ENCODE measurements around the gene ARFGAP2.
A peak's percentile ranks its signal among the peaks of the same experiment; 100 is the strongest.

The ARFGAP2 gene

GRCh38 chr11:47188259-47188658 is 11.6 kb upstream of the ARFGAP2 start:
- Histone ChIP-seq H3K4me1 (ENCODE audit: control insufficient read depth in 2 of 2, insufficient read depth in 2 of 2, low read length in 2 of 2) (peaks cover 15 to 16% of the 10 kb centered on the region in 2 donors), H3K27ac (ENCODE audit: low read depth in 2 of 2, low read length in 2 of 2) (no peak overlapping the region), H3K4me3 (ENCODE audit: low read length in 2 of 2) (no peak overlapping the region), H3K27me3 (ENCODE audit: control insufficient read depth in 2 of 2, insufficient read depth in 2 of 2, low read length in 2 of 2) (peaks cover 5 to 28% of the 10 kb centered on the region in 2 donors), H3K9me3 (ENCODE audit: control insufficient read depth in 2 of 2, low read length in 2 of 2) (no peaks in the 10 kb centered on the region), H3K9ac (ENCODE audit: low read depth in 1 of 2, low read length in 2 of 2) (no peak overlapping the region), H3K36me3 (ENCODE audit: control insufficient read depth in 2 of 2, insufficient read depth in 2 of 2, low read length in 2 of 2) (no peaks in the 10 kb centered on the region)

GRCh38 chr11:47187723-47188122 is 11.0 kb upstream of the ARFGAP2 start:
- H3K4me1 ChIP-seq (ENCODE audit: control insufficient read depth in 2 of 2, insufficient read depth in 2 of 2, low read length in 2 of 2): peaks cover 15 to 16% of the 10 kb centered on the region in 2 donors
- H3K36me3 ChIP-seq (ENCODE audit: control insufficient read depth in 2 of 2, insufficient read depth in 2 of 2, low read length in 2 of 2): no peaks in the 10 kb centered on the region
- no peaks in the 10 kb centered on the region for H3K9me3 ChIP-seq (ENCODE audit: control insufficient read depth in 2 of 2, low read length in 2 of 2)
- H3K27ac ChIP-seq (ENCODE audit: low read depth in 2 of 2, low read length in 2 of 2): peak overlapping the region in 1 of 2 donors; percentile 63
- no peak overlapping the region for H3K9ac ChIP-seq (ENCODE audit: low read depth in 1 of 2, low read length in 2 of 2)
- H3K4me3 ChIP-seq (ENCODE audit: low read length in 2 of 2): no peak overlapping the region
- H3K27me3 ChIP-seq (ENCODE audit: control insufficient read depth in 2 of 2, insufficient read depth in 2 of 2, low read length in 2 of 2): peaks cover 5 to 28% of the 10 kb centered on the region in 2 donors

GRCh38 chr11:47186700-47187695 is 10.3 kb upstream of the ARFGAP2 start:
- no peaks in the 10 kb centered on the region for H3K9me3 ChIP-seq (ENCODE audit: control insufficient read depth in 2 of 2, low read length in 2 of 2)
- peaks cover 5 to 28% of the 10 kb centered on the region in 2 donors for H3K27me3 ChIP-seq (ENCODE audit: control insufficient read depth in 2 of 2, insufficient read depth in 2 of 2, low read length in 2 of 2)
- H3K9ac ChIP-seq (ENCODE audit: low read depth in 1 of 2, low read length in 2 of 2): no peak overlapping the region
- peaks cover 15 to 16% of the 10 kb centered on the region in 2 donors for H3K4me1 ChIP-seq (ENCODE audit: control insufficient read depth in 2 of 2, insufficient read depth in 2 of 2, low read length in 2 of 2)
- no peaks in the 10 kb centered on the region for H3K36me3 ChIP-seq (ENCODE audit: control insufficient read depth in 2 of 2, insufficient read depth in 2 of 2, low read length in 2 of 2)
- peak overlapping the region; percentile 44 to 57 for H3K4me3 ChIP-seq (ENCODE audit: low read length in 2 of 2)
- H3K27ac ChIP-seq (ENCODE audit: low read depth in 2 of 2, low read length in 2 of 2): peak overlapping the region; percentile 41 to 63

- Histone ChIP-seq H3K27me3 (ENCODE audit: control insufficient read depth in 2 of 2, insufficient read depth in 2 of 2, low read length in 2 of 2) (peaks cover 5 to 28% of the 10 kb centered on the region in 2 donors), H3K9ac (ENCODE audit: low read depth in 1 of 2, low read length in 2 of 2) (peak within 1 kb of the TSS; percentile 17 to 48), H3K36me3 (ENCODE audit: control insufficient read depth in 2 of 2, insufficient read depth in 2 of 2, low read length in 2 of 2) (no peaks in the 10 kb centered on the region), H3K4me3 (ENCODE audit: low read length in 2 of 2) (peak within 1 kb of the TSS; percentile 57), H3K4me1 (ENCODE audit: control insufficient read depth in 2 of 2, insufficient read depth in 2 of 2, low read length in 2 of 2) (peaks cover 15 to 16% of the 10 kb centered on the region in 2 donors), H3K27ac (ENCODE audit: low read depth in 2 of 2, low read length in 2 of 2) (peak within 1 kb of the TSS; percentile 41 to 63), H3K9me3 (ENCODE audit: control insufficient read depth in 2 of 2, low read length in 2 of 2) (no peaks in the 10 kb centered on the region)
These were observed 9.5 kb upstream of the ARFGAP2 start, which contains the start of gene PACSIN3 for GRCh38 chr11:47186076-47186699. TSS of gene PACSIN3 (minus strand) at chr11:47186434. CDS start at chr11:47182727, 3,707 bp downstream.

- Histone ChIP-seq H3K36me3 (ENCODE audit: control insufficient read depth in 2 of 2, insufficient read depth in 2 of 2, low read length in 2 of 2) (no peaks in the 10 kb centered on the region), H3K27me3 (ENCODE audit: control insufficient read depth in 2 of 2, insufficient read depth in 2 of 2, low read length in 2 of 2) (peaks cover 5 to 28% of the 10 kb centered on the region in 2 donors), H3K9ac (ENCODE audit: low read depth in 1 of 2, low read length in 2 of 2) (peak overlapping the region; percentile 17 to 48), H3K27ac (ENCODE audit: low read depth in 2 of 2, low read length in 2 of 2) (peak overlapping the region in 1 of 2 donors; percentile 63), H3K4me3 (ENCODE audit: low read length in 2 of 2) (peak overlapping the region; percentile 48 to 57), H3K9me3 (ENCODE audit: control insufficient read depth in 2 of 2, low read length in 2 of 2) (no peaks in the 10 kb centered on the region), H3K4me1 (ENCODE audit: control insufficient read depth in 2 of 2, insufficient read depth in 2 of 2, low read length in 2 of 2) (peaks cover 15 to 16% of the 10 kb centered on the region in 2 donors)
These were observed 8.8 kb upstream of the ARFGAP2 start for GRCh38 chr11:47185305-47186075.

GRCh38 chr11:47184711-47185304 is 8.1 kb upstream of the ARFGAP2 start:
- Histone ChIP-seq H3K27me3 (ENCODE audit: control insufficient read depth in 2 of 2, insufficient read depth in 2 of 2, low read length in 2 of 2) (peaks cover 5 to 28% of the 10 kb centered on the region in 2 donors), H3K36me3 (ENCODE audit: control insufficient read depth in 2 of 2, insufficient read depth in 2 of 2, low read length in 2 of 2) (no peaks in the 10 kb centered on the region), H3K9ac (ENCODE audit: low read depth in 1 of 2, low read length in 2 of 2) (no peak overlapping the region), H3K27ac (ENCODE audit: low read depth in 2 of 2, low read length in 2 of 2) (peak overlapping the region in 1 of 2 donors; percentile 63), H3K4me1 (ENCODE audit: control insufficient read depth in 2 of 2, insufficient read depth in 2 of 2, low read length in 2 of 2) (peaks cover 15 to 16% of the 10 kb centered on the region in 2 donors), H3K9me3 (ENCODE audit: control insufficient read depth in 2 of 2, low read length in 2 of 2) (no peaks in the 10 kb centered on the region), H3K4me3 (ENCODE audit: low read length in 2 of 2) (no peak overlapping the region)

- H3K4me3 ChIP-seq (ENCODE audit: low read length in 2 of 2): no peak overlapping the region
These were observed 7.3 kb upstream of the ARFGAP2 start for GRCh38 chr11:47183969-47184368.

GRCh38 chr11:47183031-47183856 is 6.6 kb upstream of the ARFGAP2 start:
- peaks cover 15 to 16% of the 10 kb centered on the region in 2 donors for H3K4me1 ChIP-seq (ENCODE audit: control insufficient read depth in 2 of 2, insufficient read depth in 2 of 2, low read length in 2 of 2)
- no peaks in the 10 kb centered on the region for H3K9me3 ChIP-seq (ENCODE audit: control insufficient read depth in 2 of 2, low read length in 2 of 2)
- peaks cover 5 to 26% of the 10 kb centered on the region in 2 donors for H3K27me3 ChIP-seq (ENCODE audit: control insufficient read depth in 2 of 2, insufficient read depth in 2 of 2, low read length in 2 of 2)
- H3K9ac ChIP-seq (ENCODE audit: low read depth in 1 of 2, low read length in 2 of 2): no peak overlapping the region
- no peak overlapping the region for H3K4me3 ChIP-seq (ENCODE audit: low read length in 2 of 2)
- peak overlapping the region in 1 of 2 donors; percentile 38 for H3K27ac ChIP-seq (ENCODE audit: low read depth in 2 of 2, low read length in 2 of 2)
- no peaks in the 10 kb centered on the region for H3K36me3 ChIP-seq (ENCODE audit: control insufficient read depth in 2 of 2, insufficient read depth in 2 of 2, low read length in 2 of 2)

More at GRCh38 chr11:47183969-47184368, 7.3 kb upstream of the ARFGAP2 start:
- no peak overlapping the region for H3K9ac ChIP-seq (ENCODE audit: low read depth in 1 of 2, low read length in 2 of 2)
- peak overlapping the region in 1 of 2 donors; percentile 63 for H3K27ac ChIP-seq (ENCODE audit: low read depth in 2 of 2, low read length in 2 of 2)
- no peaks in the 10 kb centered on the region for H3K9me3 ChIP-seq (ENCODE audit: control insufficient read depth in 2 of 2, low read length in 2 of 2)
- H3K36me3 ChIP-seq (ENCODE audit: control insufficient read depth in 2 of 2, insufficient read depth in 2 of 2, low read length in 2 of 2): no peaks in the 10 kb centered on the region
- peaks cover 15 to 16% of the 10 kb centered on the region in 2 donors for H3K4me1 ChIP-seq (ENCODE audit: control insufficient read depth in 2 of 2, insufficient read depth in 2 of 2, low read length in 2 of 2)
- H3K27me3 ChIP-seq (ENCODE audit: control insufficient read depth in 2 of 2, insufficient read depth in 2 of 2, low read length in 2 of 2): peaks cover 5 to 26% of the 10 kb centered on the region in 2 donors

- no peaks in the 10 kb centered on the region for H3K9me3 ChIP-seq (ENCODE audit: control insufficient read depth in 2 of 2, low read length in 2 of 2)
- no peak overlapping the region for H3K4me3 ChIP-seq (ENCODE audit: low read length in 2 of 2)
- peaks cover 21 to 24% of the 10 kb centered on the region in 2 donors for H3K4me1 ChIP-seq (ENCODE audit: control insufficient read depth in 2 of 2, insufficient read depth in 2 of 2, low read length in 2 of 2)
- H3K27ac ChIP-seq (ENCODE audit: low read depth in 2 of 2, low read length in 2 of 2): no peak overlapping the region
- H3K9ac ChIP-seq (ENCODE audit: low read depth in 1 of 2, low read length in 2 of 2): no peak overlapping the region
- peaks cover 5 to 19% of the 10 kb centered on the region in 2 donors for H3K27me3 ChIP-seq (ENCODE audit: control insufficient read depth in 2 of 2, insufficient read depth in 2 of 2, low read length in 2 of 2)
- no peaks in the 10 kb centered on the region for H3K36me3 ChIP-seq (ENCODE audit: control insufficient read depth in 2 of 2, insufficient read depth in 2 of 2, low read length in 2 of 2)
These were observed 5.7 kb upstream of the ARFGAP2 start for GRCh38 chr11:47182380-47182779.

Data from mucosa of rectum (tissue), 2 donors.